Fibroblast of the aortic adventitia (primary cell): ENCODE results near the gene ASIC4. TPM values are rescaled to one million over a fixed set of nuclear protein-coding genes. Genes with fewer than 3 reads are reported as not detected.
A peak's percentile ranks its signal among the peaks of the same experiment; 100 is the strongest.

Experiments used
- DNase-seq: peaks from one replicate; pipeline ENCODE4 v3.0.0-alpha.2; 2010; ENCODE audit warnings: low read depth
- H3K4me3 ChIP-seq: 2 replicates; pipeline ENCODE4 v1.5.1; 2011; ENCODE audit warnings: low read depth, mild to moderate bottlenecking, control low read depth, low read length, moderate library complexity
- CTCF ChIP-seq: IDR thresholded peaks from 2 replicates; pipeline ENCODE4 v1.5.1; 2011; ENCODE audit warnings: mild to moderate bottlenecking, low read length, control low read depth, inconsistent platforms; ENCODE audit not compliant: insufficient read depth
- total RNA-seq: library from RNA; depleted of rRNA; stranded (reverse); fragments of >200 nt; gene quantifications from 2 replicates; pipeline ENCODE4 v1.2.3, GENCODE V29; 2012; ENCODE audit warnings: low replicate concordance

Gene ASIC4
- total RNA-seq, 1 donor, result not detected

- H3K4me3 ChIP-seq, result no peak overlapping the region
- no peak for TF ChIP-seq CTCF
- no peak for DNase-seq
Observed at GRCh38 chr2:219569041-219569440, 54.8 kb downstream of the ASIC4 start.

GRCh38 chr2:219569635-219570034 is 55.4 kb downstream of the ASIC4 start:
- DNase-seq, result no peak
- H3K4me3 ChIP-seq, result peak overlapping the region; percentile 74
- TF ChIP-seq CTCF, result no peak

- TF ChIP-seq CTCF, result no peak
- peak; percentile 14 for DNase-seq
- peak overlapping the region; percentile 74 for H3K4me3 ChIP-seq
Observed at GRCh38 chr2:219570194-219570923, 56.1 kb downstream of the ASIC4 start.

- no peak for DNase-seq
- no peak for TF ChIP-seq CTCF
- H3K4me3 ChIP-seq, result peak overlapping the region; percentile 74
Observed at GRCh38 chr2:219570924-219571310, 56.6 kb downstream of the ASIC4 start.

GRCh38 chr2:219571311-219572236 is 57.3 kb downstream of the ASIC4 start, which contains the start of gene OBSL1:
TSS of gene OBSL1 (minus strand) at chr2:219571539. CDS start at chr2:219571232, 307 bp downstream.
- TF ChIP-seq CTCF, result no peak
- DNase-seq, result peak; percentile 69

GRCh38 chr2:219572237-219573001 is 58.1 kb downstream of the ASIC4 start, which contains the start of gene INHA:
TSS of gene INHA (plus strand) at chr2:219572310. CDS start at chr2:219572375, 65 bp downstream.
- no peak for DNase-seq
- TF ChIP-seq CTCF, result no peak
- H3K4me3 ChIP-seq, result peak within 1 kb of the TSS; percentile 74

More at GRCh38 chr2:219571311-219572236, 57.3 kb downstream of the ASIC4 start, which contains the start of gene OBSL1:
- H3K4me3 ChIP-seq, result peak within 1 kb of the TSS; percentile 74
